Activated T-cell treated with anti-CD3 and anti-CD28 coated beads, Interleukin-2, amount 50 U/mL, for 24 hours (primary cell): ENCODE measurements around the gene ID1.
"Not testable (repeated sequence)": the region's sequence is repeated elsewhere in the genome, so short reads cannot be mapped to it uniquely, and the experiment has no call there.

Source experiments
- DNase-seq: peaks from one replicate; pipeline ENCODE4 v3.0.0-alpha.2; 2020
- H3K27ac Mint-ChIP-seq: 2 replicates; pipeline ENCODE4 v1.8.0; 2020; ENCODE audit warnings: mild to moderate bottlenecking, mixed read lengths
- H3K27me3 Mint-ChIP-seq: 2 replicates; pipeline ENCODE4 v1.8.0; 2020; ENCODE audit warnings: mixed read lengths
- H3K36me3 Mint-ChIP-seq: 2 replicates; pipeline ENCODE4 v1.8.0; 2020; ENCODE audit warnings: low read depth, mixed read lengths
- H3K4me1 Mint-ChIP-seq: 2 replicates; pipeline ENCODE4 v1.8.0; 2020; ENCODE audit warnings: low read depth, mixed read lengths
- H3K4me3 Mint-ChIP-seq: 2 replicates; pipeline ENCODE4 v1.8.0; 2020; ENCODE audit warnings: mild to moderate bottlenecking, moderate library complexity, mixed read lengths
- H3K9me3 Mint-ChIP-seq: 2 replicates; pipeline ENCODE4 v1.8.0; 2020; ENCODE audit warnings: mixed read lengths

The ID1 gene

DNA sequence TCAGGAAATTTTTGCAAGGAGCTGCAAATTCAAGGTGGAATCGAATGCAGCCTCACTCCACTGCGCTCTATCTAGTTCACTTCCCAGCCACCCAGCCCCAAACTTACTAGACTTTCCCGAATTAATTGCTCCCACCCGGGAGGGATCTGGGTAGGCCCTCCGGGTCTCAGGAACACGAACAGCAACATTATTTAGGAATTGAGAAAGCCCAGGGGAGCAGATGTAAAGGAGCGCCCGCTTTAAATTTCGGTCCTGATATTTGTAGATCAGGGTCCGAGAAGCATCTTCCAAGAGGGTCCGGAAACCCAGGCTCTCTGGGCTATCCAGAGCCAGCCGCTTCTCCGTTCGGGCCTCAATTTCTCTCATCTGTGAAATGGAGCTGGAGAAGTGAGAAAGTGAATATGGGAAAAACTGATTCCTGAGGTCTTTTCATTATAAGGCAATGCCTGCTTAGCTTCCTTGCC lies 490 bp upstream of the ID1 start:
- H3K27me3 Mint-ChIP-seq, result peaks cover 65% of the 10 kb centered on the region
- H3K4me1 Mint-ChIP-seq, result peaks cover 36% of the 10 kb centered on the region
- peak overlapping the region; percentile 81 for H3K4me3 Mint-ChIP-seq
- H3K27ac Mint-ChIP-seq, result peak overlapping the region; percentile 55
- no peaks in the 10 kb centered on the region for H3K36me3 Mint-ChIP-seq
- no peaks in the 10 kb centered on the region for H3K9me3 Mint-ChIP-seq
- no peak for DNase-seq

GRCh38 chr20:31605902-31606803 lies 1.1 kb downstream of the ID1 start:
- peaks cover 36% of the 10 kb centered on the region for H3K4me1 Mint-ChIP-seq
- H3K9me3 Mint-ChIP-seq, result no peaks in the 10 kb centered on the region
- DNase-seq, result peak; percentile 49
- H3K36me3 Mint-ChIP-seq, result no peaks in the 10 kb centered on the region
- peaks cover 72% of the 10 kb centered on the region for H3K27me3 Mint-ChIP-seq
- peak overlapping the region; percentile 81 for H3K4me3 Mint-ChIP-seq
- H3K27ac Mint-ChIP-seq, result no peak overlapping the region

DNA sequence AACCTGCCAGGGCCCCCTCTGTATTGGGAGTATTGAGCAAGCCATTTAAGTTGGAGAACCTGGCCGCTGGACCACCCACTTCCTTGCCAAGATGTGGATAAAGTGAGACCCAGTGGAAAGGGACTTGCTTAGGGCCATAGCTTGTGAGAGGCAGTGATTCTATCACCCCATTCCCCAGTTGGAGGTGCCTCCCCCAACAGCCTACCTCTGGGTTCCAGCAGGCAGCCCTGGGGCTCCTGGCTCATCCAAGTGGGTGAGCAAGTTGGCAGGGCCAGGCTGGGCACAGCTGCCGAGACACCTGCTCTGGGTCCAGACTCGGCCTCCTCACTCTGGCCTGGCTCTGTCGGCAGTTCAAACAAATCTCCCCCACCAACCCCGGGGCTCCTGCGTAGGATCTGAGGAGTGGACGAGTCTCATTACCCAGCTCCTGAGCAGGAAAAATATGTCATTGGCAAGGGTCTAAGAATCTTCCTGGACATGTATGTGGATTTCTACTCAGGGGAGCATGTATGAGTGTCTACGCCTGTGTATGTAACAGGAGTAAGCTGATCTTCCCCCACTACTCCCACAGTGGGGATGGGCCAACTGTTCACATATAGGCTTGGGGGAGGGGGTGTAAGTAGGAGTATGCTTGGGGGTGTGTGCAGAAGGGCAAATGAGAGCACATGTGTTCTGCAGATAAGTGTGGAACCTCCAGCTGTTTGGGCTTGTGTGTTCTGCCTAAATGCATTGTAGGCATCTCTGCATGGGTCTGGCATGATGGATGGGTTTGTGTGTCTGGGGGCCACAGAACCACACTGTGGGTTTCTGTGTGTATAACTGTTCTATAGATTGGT lies 1.9 kb downstream of the ID1 start:
- Mint-ChIP-seq H3K27me3 (peaks cover 76% of the 10 kb centered on the region), H3K9me3 (no peaks in the 10 kb centered on the region), H3K36me3 (no peaks in the 10 kb centered on the region), H3K4me1 (peaks cover 36% of the 10 kb centered on the region), H3K27ac (no peak overlapping the region), H3K4me3 (no peak overlapping the region)
- no peak for DNase-seq

GRCh38 chr20:31607640-31608250 lies 2.7 kb downstream of the ID1 start:
- no peaks in the 10 kb centered on the region for H3K36me3 Mint-ChIP-seq
- no peak overlapping the region for H3K4me3 Mint-ChIP-seq
- no peaks in the 10 kb centered on the region for H3K9me3 Mint-ChIP-seq
- peaks cover 71% of the 10 kb centered on the region for H3K27me3 Mint-ChIP-seq
- H3K27ac Mint-ChIP-seq, result no peak overlapping the region
- no peak for DNase-seq
- H3K4me1 Mint-ChIP-seq, result peaks cover 33% of the 10 kb centered on the region

- Mint-ChIP-seq H3K27ac (no peak overlapping the region), H3K4me3 (no peak overlapping the region), H3K9me3 (no peaks in the 10 kb centered on the region), H3K4me1 (peaks cover 29% of the 10 kb centered on the region), H3K36me3 (no peaks in the 10 kb centered on the region), H3K27me3 (peaks cover 68% of the 10 kb centered on the region)
- no peak for DNase-seq
These were observed 3.3 kb downstream of the ID1 start for GRCh38 chr20:31608251-31608945.

- H3K27ac Mint-ChIP-seq, H3K4me3 Mint-ChIP-seq, H3K4me1 Mint-ChIP-seq, H3K36me3 Mint-ChIP-seq, H3K9me3 Mint-ChIP-seq, DNase-seq: not testable (repeated sequence)
- peaks cover 34% of the 10 kb centered on the region for H3K27me3 Mint-ChIP-seq
These were observed 7.2 kb downstream of the ID1 start for GRCh38 chr20:31612271-31612640.

GRCh38 chr20:31615416-31615815 lies 10.3 kb downstream of the ID1 start:
- peaks cover 2% of the 10 kb centered on the region for H3K4me1 Mint-ChIP-seq
- H3K27me3 Mint-ChIP-seq, result peaks cover 12% of the 10 kb centered on the region
- H3K27ac Mint-ChIP-seq, result no peak overlapping the region
- no peaks in the 10 kb centered on the region for H3K36me3 Mint-ChIP-seq
- no peaks in the 10 kb centered on the region for H3K9me3 Mint-ChIP-seq
- no peak overlapping the region for H3K4me3 Mint-ChIP-seq
- DNase-seq, result no peak

DNA sequence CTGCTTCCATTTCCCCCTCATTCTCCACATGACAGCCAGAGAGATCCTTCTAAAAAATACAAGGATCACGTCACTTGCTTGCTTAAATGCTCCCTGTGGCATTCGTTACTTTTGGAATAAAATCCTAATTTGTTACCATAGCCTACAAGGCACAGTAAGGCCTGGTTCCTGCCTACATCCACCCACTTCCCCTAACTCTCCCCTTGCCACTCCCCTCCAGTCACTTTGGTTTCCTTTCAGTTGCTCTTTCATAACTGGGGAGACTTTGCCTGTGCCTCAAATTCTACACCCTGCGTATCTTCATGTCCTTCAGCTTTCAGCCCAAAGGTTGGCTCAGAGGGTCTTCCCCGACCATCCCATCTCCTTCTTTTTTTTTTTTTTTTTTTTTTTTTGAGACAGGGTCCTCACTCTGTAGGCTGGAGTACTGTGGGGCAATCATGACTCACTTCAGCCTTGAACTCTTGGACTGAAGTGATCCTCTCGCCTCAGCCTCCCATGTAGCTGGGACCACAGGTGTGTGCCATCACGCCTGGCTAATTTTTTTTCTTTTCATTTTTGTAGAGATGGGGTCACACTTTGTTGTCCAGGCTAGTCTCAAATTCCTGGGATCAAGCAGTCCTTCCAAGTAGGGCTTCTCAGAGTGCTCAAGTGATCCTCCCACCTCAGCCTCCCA lies 12.5 kb downstream of the ID1 start:
- Mint-ChIP-seq H3K36me3 (no peaks in the 10 kb centered on the region), H3K4me1 (peaks cover 2% of the 10 kb centered on the region), H3K4me3 (no peak overlapping the region), H3K27ac (no peak overlapping the region), H3K27me3 (peaks cover 6% of the 10 kb centered on the region), H3K9me3 (no peaks in the 10 kb centered on the region)
- DNase-seq, result no peak

DNA sequence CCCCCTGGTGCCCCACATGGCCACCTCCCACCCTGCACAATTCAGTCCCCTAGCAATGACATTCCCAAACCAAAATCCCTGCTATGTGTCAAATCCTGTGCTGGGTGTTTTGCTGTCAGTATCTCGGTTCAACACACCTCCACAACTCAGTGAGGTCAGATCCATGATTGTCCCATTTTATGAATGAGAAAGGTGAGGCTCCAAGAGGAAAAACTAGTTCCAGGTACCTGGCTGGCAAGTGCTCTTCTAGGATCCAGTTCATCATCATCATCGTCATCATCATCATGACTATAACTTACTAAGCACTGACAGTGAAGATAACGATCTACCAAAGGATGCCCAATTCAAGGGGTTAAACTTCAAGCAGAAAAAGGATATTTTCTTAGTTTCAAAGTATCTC lies 15.2 kb downstream of the ID1 start:
- H3K27me3 Mint-ChIP-seq, result peaks cover 4% of the 10 kb centered on the region
- H3K36me3 Mint-ChIP-seq, result no peaks in the 10 kb centered on the region
- no peak overlapping the region for H3K4me3 Mint-ChIP-seq
- H3K9me3 Mint-ChIP-seq, result no peaks in the 10 kb centered on the region
- no peak for DNase-seq
- no peaks in the 10 kb centered on the region for H3K4me1 Mint-ChIP-seq
- no peak overlapping the region for H3K27ac Mint-ChIP-seq

DNA sequence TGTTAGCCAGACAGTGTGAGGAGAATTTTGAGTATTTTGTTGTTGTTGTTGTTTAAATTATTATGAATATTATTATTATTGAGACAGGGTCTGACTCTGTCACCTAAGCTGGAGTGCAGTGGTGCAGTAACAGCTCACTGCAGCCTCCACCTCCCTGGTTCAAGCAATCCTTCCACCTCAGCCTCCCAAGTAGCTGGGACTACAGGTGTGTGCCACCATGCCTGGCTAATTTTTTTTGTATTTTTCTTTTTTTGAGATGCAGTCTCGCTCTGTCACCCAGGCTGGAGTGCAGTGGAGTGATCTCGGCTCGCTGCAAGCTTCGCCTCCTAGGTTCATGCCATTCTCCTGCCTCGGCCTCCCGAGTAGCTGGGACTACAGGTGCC lies 18.0 kb downstream of the ID1 start:
- H3K4me3 Mint-ChIP-seq, H3K4me1 Mint-ChIP-seq, H3K9me3 Mint-ChIP-seq, DNase-seq, H3K27ac Mint-ChIP-seq, H3K27me3 Mint-ChIP-seq, H3K36me3 Mint-ChIP-seq: not testable (repeated sequence)

DNA sequence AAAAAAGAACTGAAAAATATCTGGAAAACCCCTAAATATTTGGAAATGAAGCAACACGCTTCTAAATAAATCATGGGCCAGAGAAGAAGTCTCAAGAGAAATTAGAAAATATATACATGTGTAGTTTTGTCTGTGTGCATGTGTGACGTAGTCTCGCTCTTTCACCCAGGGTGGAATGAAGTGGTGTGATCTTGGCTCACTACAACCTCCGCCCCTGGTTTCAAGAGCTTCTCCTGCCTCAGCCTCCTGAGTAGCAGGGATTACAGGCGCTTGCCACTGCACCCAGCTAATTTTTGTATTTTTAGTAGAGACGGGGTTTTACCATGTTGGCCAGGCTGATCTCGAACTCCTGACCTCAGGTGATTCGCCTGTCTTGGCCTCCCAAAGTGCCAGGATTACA lies 21.4 kb downstream of the ID1 start:
- not testable (repeated sequence) for H3K27me3 Mint-ChIP-seq, H3K4me3 Mint-ChIP-seq, H3K4me1 Mint-ChIP-seq, H3K9me3 Mint-ChIP-seq, H3K36me3 Mint-ChIP-seq, DNase-seq, H3K27ac Mint-ChIP-seq

DNA sequence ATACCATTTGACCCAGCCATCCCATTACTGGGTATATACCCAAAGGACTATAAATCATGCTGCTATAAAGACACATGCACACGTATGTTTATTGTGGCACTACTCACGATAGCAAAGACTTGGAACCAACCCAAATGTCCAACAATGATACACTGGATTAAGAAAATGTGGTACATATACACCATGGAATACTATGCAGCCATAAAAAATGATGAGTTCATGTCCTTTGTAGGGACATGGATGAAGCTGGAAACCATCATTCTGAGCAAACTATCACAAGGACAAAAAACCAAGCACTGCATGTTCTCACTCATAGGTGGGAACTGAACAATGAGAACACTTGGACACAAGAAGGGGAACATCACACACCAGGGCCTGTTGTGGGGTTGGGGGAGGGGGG lies 23.0 kb downstream of the ID1 start:
- H3K36me3 Mint-ChIP-seq, H3K27me3 Mint-ChIP-seq, H3K4me3 Mint-ChIP-seq, H3K4me1 Mint-ChIP-seq, H3K9me3 Mint-ChIP-seq, DNase-seq, H3K27ac Mint-ChIP-seq: not testable (repeated sequence)

GRCh38 chr20:31630187-31630790 lies 25.2 kb downstream of the ID1 start:
- no peak for DNase-seq
- Mint-ChIP-seq H3K36me3 (no peaks in the 10 kb centered on the region), H3K9me3 (no peaks in the 10 kb centered on the region), H3K27me3 (no peaks in the 10 kb centered on the region), H3K27ac (no peak overlapping the region), H3K4me3 (no peak overlapping the region), H3K4me1 (peaks cover 4% of the 10 kb centered on the region)
